HG02763 (cell line): ENCODE measurements around the gene C2orf42.
"Not testable (repeated sequence)": the region's sequence is repeated elsewhere in the genome, so short reads cannot be mapped to it uniquely, and the experiment has no call there.

Source experiments
- ATAC-seq: cut with Tn5 transposase; IDR thresholded peaks from one replicate; pipeline ENCODE4 v1.9.1; 2021; ENCODE audit warnings: mild to moderate bottlenecking, moderate library complexity; ENCODE audit not compliant: unreplicated experiment

C2orf42 gene

GRCh38 chr2:70190418-70191243 is at the start of gene C2orf42:
Gene C2orf42, minus strand, starts transcription at chr2:70191019. Its CDS starts 9,034 bp downstream, at chr2:70181985.
- ATAC-seq: peak; percentile 85

DNA sequence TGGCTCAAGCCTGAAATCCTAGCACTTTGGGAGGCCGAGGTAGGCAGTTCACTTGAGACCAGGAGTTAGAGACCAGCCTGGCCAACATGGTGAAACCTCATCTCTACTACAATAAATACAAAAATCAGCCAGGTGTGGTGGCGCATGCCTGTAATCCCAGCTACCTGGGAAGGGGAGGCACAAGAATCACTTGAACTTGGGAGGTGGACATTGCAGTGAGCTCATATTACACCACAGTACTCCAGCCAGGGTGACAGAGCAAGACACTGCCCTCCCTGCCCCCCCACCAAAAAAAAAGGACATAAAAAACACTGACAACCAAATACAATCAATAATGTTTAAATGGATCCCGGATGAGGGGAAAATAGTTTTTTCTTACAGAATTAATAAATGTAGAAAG is 49.8 kb upstream of the C2orf42 start:
- no peak for ATAC-seq

- no peak for ATAC-seq
Measured at GRCh38 chr2:70233926-70234325, 43.1 kb upstream of the C2orf42 start.

- no peak for ATAC-seq
Measured at GRCh38 chr2:70226781-70227180, 36.0 kb upstream of the C2orf42 start.

DNA sequence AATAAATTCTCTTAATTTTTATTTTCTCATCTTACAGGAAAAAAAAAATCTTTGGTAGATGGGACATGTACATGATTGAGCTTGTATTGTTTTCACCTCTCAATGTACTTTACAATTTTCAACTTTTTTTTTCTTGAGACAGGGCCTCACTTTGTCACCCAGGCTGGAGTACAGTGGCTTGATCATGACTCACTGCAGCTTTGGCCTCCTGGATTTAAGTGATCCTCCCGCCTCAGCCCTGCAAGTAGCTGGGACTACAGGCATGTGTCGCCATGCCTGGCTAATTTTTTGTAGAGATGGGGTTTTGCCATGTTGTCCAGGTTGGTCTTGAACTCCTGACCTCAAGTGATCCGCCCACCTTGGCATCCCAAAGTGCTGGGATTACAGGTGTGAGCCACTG is 32.5 kb upstream of the C2orf42 start:
- ATAC-seq: not testable (repeated sequence)

- ATAC-seq: no peak
Measured at GRCh38 chr2:70214953-70215549, 24.2 kb upstream of the C2orf42 start.

DNA sequence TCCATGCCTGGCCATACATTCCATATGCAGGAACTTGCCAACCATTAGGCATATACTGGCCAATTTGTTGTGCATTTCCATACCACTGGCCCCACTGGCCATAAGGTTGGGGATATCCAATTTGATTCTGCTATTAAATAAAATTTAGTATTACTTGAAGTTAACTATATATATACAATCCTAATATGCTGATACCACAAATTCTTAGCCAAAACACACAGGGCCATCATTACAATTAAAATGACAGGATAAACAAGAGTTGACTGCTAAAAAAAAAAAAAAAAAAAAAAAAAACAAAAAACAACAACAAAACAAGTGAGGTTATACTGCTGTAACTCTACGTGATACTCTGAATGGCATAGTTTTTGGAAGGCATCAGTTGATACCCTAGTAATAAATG is 23.5 kb upstream of the C2orf42 start:
- ATAC-seq: no peak

GRCh38 chr2:70212298-70212932 is 21.6 kb upstream of the C2orf42 start:
- no peak for ATAC-seq

GRCh38 chr2:70211595-70211994 is 20.8 kb upstream of the C2orf42 start:
- ATAC-seq: no peak

DNA sequence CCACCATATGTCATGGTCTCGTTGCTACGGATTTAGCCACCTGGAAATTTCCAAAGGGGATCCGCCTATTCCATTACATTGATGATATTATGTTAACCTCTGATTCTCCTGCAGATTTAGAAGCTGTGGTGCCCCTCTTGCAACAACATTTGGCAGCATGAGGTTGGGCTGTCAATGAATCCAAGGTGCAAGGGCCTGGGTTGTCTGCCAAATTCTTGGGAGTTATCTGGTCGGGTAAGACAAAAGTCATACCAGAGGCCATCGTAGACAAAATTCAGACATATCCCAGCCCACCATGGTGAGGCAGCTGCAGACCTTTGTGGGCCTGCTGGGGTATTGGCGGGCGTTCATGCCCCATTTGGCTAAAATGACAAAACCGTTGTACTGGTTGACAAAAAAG is 13.6 kb upstream of the C2orf42 start:
- ATAC-seq: no peak

DNA sequence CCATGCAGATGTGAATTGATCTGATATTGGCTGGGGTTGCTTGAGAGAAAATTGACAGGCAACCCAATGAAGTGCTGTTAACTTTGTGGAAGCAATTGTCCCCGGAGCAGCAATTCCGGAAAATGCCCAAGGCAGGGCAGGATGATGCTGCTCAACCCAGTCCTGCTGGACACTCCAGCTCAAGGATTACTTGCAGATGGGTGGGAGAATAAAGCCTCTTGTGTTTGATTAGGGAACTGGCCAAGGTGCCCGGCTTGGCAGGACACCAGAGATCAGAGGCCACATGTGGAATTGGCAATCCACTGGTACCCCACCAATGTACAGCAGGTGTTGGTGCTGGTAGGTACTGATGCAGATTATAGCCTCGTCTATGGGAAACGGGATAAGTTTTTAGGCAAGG is 12.3 kb upstream of the C2orf42 start:
- no peak for ATAC-seq

- ATAC-seq: no peak
Measured at GRCh38 chr2:70202236-70202806, 11.5 kb upstream of the C2orf42 start.

DNA sequence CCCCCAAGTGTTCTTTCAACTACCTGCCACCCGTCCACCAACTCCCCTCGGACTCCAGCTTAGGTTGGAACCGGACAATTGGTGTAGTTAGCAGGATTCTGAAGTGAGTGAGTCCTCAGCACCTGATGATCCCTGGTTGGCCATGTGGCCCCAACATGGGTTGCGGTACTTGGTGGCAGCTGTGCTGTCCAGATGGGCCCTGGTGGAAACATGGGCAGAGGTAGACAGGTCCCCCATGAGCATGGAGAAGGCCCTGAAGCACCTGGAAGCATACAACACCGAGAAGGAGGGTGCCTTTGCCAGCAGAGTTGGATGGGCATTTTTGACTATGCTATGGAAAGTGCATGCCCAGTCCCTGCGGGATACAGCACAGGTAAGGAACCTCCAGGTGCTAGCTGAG is 11.0 kb upstream of the C2orf42 start:
- ATAC-seq: no peak

GRCh38 chr2:70201225-70201768 is 10.5 kb upstream of the C2orf42 start:
- ATAC-seq: no peak

DNA sequence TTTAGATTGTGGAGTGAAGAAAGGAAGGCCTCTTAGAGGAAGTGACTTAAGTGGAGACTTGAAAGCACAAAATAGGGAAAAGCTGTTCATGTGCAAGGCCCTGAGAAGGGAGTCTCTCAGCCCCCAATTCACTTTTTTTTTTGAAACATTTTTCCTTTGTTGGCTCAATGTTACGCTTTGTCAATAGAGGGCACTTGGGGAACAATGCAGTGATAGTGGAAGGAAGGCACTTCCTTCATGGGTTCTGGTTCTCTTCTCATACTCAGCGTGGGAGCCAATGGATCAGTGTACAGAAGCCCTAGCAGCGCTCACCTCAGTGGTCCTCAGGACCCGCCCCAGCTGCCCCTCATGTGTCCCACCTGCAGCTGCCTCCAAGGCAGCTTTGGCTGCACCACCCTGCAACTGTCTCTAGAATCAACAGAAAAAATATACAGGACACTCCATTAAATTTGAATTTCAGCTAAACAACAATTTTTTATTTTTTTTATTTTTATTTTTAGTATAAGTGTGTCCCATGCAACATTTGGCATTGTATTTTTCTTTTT is 8.6 kb upstream of the C2orf42 start:
- no peak for ATAC-seq

- ATAC-seq: no peak
Measured at GRCh38 chr2:70192516-70192915, 1.7 kb upstream of the C2orf42 start.

DNA sequence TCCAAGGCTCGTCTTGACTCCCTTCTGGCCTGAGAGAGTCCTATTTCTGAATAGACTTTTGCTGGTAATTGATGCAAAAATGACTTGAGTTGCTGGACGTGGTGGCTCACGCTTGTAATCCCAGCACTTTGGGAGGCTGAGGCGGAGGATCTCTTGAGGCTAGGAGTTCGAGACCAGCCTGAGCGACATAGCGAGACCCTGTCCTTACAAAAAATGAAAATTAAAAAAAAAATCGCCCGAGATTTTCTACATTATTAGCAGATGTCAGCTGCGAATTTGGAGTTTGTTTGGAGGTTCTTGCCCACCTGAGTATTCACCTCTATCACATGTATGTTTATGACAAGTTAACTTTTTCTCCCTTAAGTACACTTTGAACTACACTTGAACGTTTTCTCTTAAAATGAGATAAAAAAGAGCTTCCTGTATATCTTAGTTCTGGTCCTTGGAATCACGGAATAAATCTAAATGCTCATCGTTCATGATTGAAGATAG is 471 bp upstream of the C2orf42 start:
- ATAC-seq: no peak

DNA sequence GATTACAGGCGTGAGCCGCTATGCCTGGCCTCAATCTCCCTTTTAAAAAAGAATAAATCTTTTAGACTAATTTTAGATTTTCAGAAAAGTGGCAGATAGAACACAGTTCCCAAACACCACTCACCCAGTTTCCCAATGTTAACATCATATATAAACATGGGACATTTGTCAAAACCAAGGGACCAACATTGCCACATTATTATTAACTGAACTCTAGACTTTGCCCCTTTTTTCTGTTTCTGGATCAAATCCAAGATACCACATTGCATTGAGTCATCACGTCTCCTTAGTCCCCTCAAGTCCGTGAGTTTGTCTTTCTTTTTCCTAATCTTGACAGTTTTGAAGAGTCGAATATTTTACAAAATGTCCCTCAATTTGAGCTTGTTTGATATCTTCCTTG is 2.4 kb downstream of the C2orf42 start:
- no peak for ATAC-seq

DNA sequence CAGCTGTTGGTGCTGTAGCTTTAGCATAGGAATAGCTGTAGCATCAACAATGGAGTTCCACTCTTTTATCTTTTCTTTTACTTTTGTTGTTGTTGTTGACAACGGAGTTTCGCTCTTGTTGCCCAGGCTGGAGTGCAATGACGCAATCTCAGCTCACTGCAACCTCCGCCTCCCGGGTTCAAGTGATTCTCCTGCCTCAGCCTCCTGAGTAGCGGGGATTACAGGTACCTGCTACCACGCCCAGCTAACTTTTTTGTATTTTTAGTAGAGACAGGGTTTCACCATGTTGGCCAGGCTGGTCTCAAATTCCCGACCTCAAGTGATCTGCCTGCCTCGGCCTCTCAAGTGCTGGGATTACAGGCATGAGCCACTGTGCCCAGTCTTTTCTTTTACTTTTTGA is 3.6 kb downstream of the C2orf42 start:
- ATAC-seq: not testable (repeated sequence)

GRCh38 chr2:70182689-70183088 is 8.1 kb downstream of the C2orf42 start:
- ATAC-seq: no peak

DNA sequence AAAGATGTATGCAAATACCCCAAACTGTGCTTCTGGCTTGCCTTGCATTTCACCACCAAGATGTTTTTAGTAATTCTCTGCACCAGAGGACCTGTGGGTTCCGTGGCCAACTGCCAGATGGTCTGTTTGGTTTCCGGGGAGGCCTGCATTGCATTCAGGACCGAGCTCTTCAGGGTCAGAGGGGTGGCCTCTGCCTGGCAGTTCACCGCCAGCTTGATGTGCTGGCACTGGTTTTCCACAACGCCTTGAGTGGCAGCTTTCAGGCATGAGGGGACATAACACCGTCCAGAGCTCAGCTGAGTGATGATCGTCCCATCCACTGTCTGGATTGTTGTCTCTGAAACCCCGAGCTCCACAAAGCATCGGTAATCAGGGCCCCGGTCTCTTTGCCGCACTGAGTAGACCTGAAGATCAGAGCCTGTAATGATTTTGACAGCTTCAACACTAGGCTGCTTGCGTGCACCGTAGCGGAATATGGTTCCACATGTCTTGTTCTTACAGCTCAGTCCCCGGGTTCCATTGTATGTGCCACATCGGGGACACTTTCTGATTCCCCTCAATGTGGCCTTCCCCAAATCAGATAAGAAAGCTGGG is 9.4 kb downstream of the C2orf42 start:
- ATAC-seq: peak; percentile 80
